Measurements from ENCODE around the gene NFATC3.
A peak's percentile ranks its signal among the peaks of the same experiment; 100 is the strongest.
"Not testable (repeated sequence)": the region's sequence is repeated elsewhere in the genome, so short reads cannot be mapped to it uniquely, and the experiment has no call there.

NFATC3 gene

GRCh38 chr16:68131813-68132706 is 46.9 kb downstream of the NFATC3 start:
- peak overlapping the region; percentile 61 for H3K4me3 Mint-ChIP-seq
- peak overlapping the region; percentile 83 for H3K27ac Mint-ChIP-seq
- peaks cover 52% of the 10 kb centered on the region for H3K36me3 Mint-ChIP-seq (ENCODE audit: low read depth)
- peaks cover 44% of the 10 kb centered on the region for H3K4me1 Mint-ChIP-seq (ENCODE audit: low read depth)
- H3K27me3 Mint-ChIP-seq (ENCODE audit: low read depth), result no peaks in the 10 kb centered on the region
- DNase-seq (ENCODE audit: low spot score), result no peak
- H3K9me3 Mint-ChIP-seq, result no peaks in the 10 kb centered on the region

- DNase-seq (ENCODE audit: low spot score); H3K27me3 Mint-ChIP-seq (ENCODE audit: low read depth); H3K4me3 Mint-ChIP-seq; H3K27ac Mint-ChIP-seq; H3K9me3 Mint-ChIP-seq: not testable (repeated sequence)
- peaks cover 39% of the 10 kb centered on the region for H3K4me1 Mint-ChIP-seq (ENCODE audit: low read depth)
- peaks cover 45% of the 10 kb centered on the region for H3K36me3 Mint-ChIP-seq (ENCODE audit: low read depth)
Measured at GRCh38 chr16:68133000-68133399, 47.8 kb downstream of the NFATC3 start.

GRCh38 chr16:68134644-68135043 is 49.5 kb downstream of the NFATC3 start:
- Mint-ChIP-seq H3K27me3 (ENCODE audit: low read depth) (no peaks in the 10 kb centered on the region), H3K4me1 (ENCODE audit: low read depth) (peaks cover 42% of the 10 kb centered on the region), H3K4me3 (no peak overlapping the region), H3K9me3 (no peaks in the 10 kb centered on the region), H3K27ac (no peak overlapping the region), H3K36me3 (ENCODE audit: low read depth) (peaks cover 49% of the 10 kb centered on the region)
- no peak for DNase-seq (ENCODE audit: low spot score)

- Mint-ChIP-seq H3K27ac (no peak overlapping the region), H3K9me3 (no peaks in the 10 kb centered on the region), H3K36me3 (ENCODE audit: low read depth) (peaks cover 46% of the 10 kb centered on the region)
Measured at GRCh38 chr16:68136515-68136914, 51.3 kb downstream of the NFATC3 start.

GRCh38 chr16:68144008-68144407 is 58.8 kb downstream of the NFATC3 start:
- Mint-ChIP-seq H3K27me3 (ENCODE audit: low read depth) (no peaks in the 10 kb centered on the region), H3K4me1 (ENCODE audit: low read depth) (peaks cover 30% of the 10 kb centered on the region), H3K27ac (no peak overlapping the region), H3K9me3 (no peaks in the 10 kb centered on the region), H3K36me3 (ENCODE audit: low read depth) (peaks cover 54% of the 10 kb centered on the region), H3K4me3 (no peak overlapping the region)
- no peak for DNase-seq (ENCODE audit: low spot score)

More at GRCh38 chr16:68136515-68136914, 51.3 kb downstream of the NFATC3 start:
- H3K4me3 Mint-ChIP-seq, result no peak overlapping the region
- no peaks in the 10 kb centered on the region for H3K27me3 Mint-ChIP-seq (ENCODE audit: low read depth)
- no peak for DNase-seq (ENCODE audit: low spot score)
- peaks cover 31% of the 10 kb centered on the region for H3K4me1 Mint-ChIP-seq (ENCODE audit: low read depth)

- no peak for DNase-seq (ENCODE audit: low spot score)
- Mint-ChIP-seq H3K27me3 (ENCODE audit: low read depth) (no peaks in the 10 kb centered on the region), H3K4me3 (no peak overlapping the region), H3K9me3 (no peaks in the 10 kb centered on the region), H3K27ac (no peak overlapping the region), H3K36me3 (ENCODE audit: low read depth) (peaks cover 52% of the 10 kb centered on the region), H3K4me1 (ENCODE audit: low read depth) (peaks cover 24% of the 10 kb centered on the region)
Measured at GRCh38 chr16:68146585-68146984, 61.4 kb downstream of the NFATC3 start.

GRCh38 chr16:68147444-68147843 is 62.3 kb downstream of the NFATC3 start:
- peaks cover 20% of the 10 kb centered on the region for H3K4me1 Mint-ChIP-seq (ENCODE audit: low read depth)
- no peak overlapping the region for H3K4me3 Mint-ChIP-seq
- no peak for DNase-seq (ENCODE audit: low spot score)
- no peak overlapping the region for H3K27ac Mint-ChIP-seq
- no peaks in the 10 kb centered on the region for H3K9me3 Mint-ChIP-seq
- peaks cover 46% of the 10 kb centered on the region for H3K36me3 Mint-ChIP-seq (ENCODE audit: low read depth)
- H3K27me3 Mint-ChIP-seq (ENCODE audit: low read depth), result no peaks in the 10 kb centered on the region

GRCh38 chr16:68149596-68149995 is 64.4 kb downstream of the NFATC3 start:
- H3K4me3 Mint-ChIP-seq, result no peak overlapping the region
- no peak for DNase-seq (ENCODE audit: low spot score)
- H3K9me3 Mint-ChIP-seq, result no peaks in the 10 kb centered on the region
- H3K4me1 Mint-ChIP-seq (ENCODE audit: low read depth), result peaks cover 18% of the 10 kb centered on the region
- no peak overlapping the region for H3K27ac Mint-ChIP-seq
- peaks cover 45% of the 10 kb centered on the region for H3K36me3 Mint-ChIP-seq (ENCODE audit: low read depth)
- H3K27me3 Mint-ChIP-seq (ENCODE audit: low read depth), result no peaks in the 10 kb centered on the region

- Mint-ChIP-seq H3K27ac (peak overlapping the region; percentile 23), H3K4me1 (ENCODE audit: low read depth) (peaks cover 9% of the 10 kb centered on the region), H3K4me3 (no peak overlapping the region), H3K27me3 (ENCODE audit: low read depth) (no peaks in the 10 kb centered on the region), H3K9me3 (no peaks in the 10 kb centered on the region), H3K36me3 (ENCODE audit: low read depth) (peaks cover 40% of the 10 kb centered on the region)
- no peak for DNase-seq (ENCODE audit: low spot score)
Measured at GRCh38 chr16:68155425-68155824, 70.3 kb downstream of the NFATC3 start.

GRCh38 chr16:68162413-68162812 is 77.2 kb downstream of the NFATC3 start:
- H3K27me3 Mint-ChIP-seq (ENCODE audit: low read depth), result no peaks in the 10 kb centered on the region
- no peak for DNase-seq (ENCODE audit: low spot score)
- H3K27ac Mint-ChIP-seq, result no peak overlapping the region
- H3K4me3 Mint-ChIP-seq, result no peak overlapping the region
- H3K4me1 Mint-ChIP-seq (ENCODE audit: low read depth), result no peaks in the 10 kb centered on the region
- no peaks in the 10 kb centered on the region for H3K9me3 Mint-ChIP-seq
- peaks cover 47% of the 10 kb centered on the region for H3K36me3 Mint-ChIP-seq (ENCODE audit: low read depth)

- DNase-seq (ENCODE audit: low spot score); H3K9me3 Mint-ChIP-seq; H3K4me1 Mint-ChIP-seq (ENCODE audit: low read depth); H3K4me3 Mint-ChIP-seq; H3K27ac Mint-ChIP-seq; H3K27me3 Mint-ChIP-seq (ENCODE audit: low read depth): not testable (repeated sequence)
- peaks cover 44% of the 10 kb centered on the region for H3K36me3 Mint-ChIP-seq (ENCODE audit: low read depth)
Measured at GRCh38 chr16:68163275-68163674, 78.1 kb downstream of the NFATC3 start.

- H3K4me1 Mint-ChIP-seq (ENCODE audit: low read depth), result no peaks in the 10 kb centered on the region
- H3K9me3 Mint-ChIP-seq, result no peaks in the 10 kb centered on the region
- peaks cover 38% of the 10 kb centered on the region for H3K36me3 Mint-ChIP-seq (ENCODE audit: low read depth)
- H3K27ac Mint-ChIP-seq, result no peak overlapping the region
- no peak overlapping the region for H3K4me3 Mint-ChIP-seq
- no peak for DNase-seq (ENCODE audit: low spot score)
- no peaks in the 10 kb centered on the region for H3K27me3 Mint-ChIP-seq (ENCODE audit: low read depth)
Measured at GRCh38 chr16:68166264-68166663, 81.1 kb downstream of the NFATC3 start.

GRCh38 chr16:68179196-68179795 is 94.1 kb downstream of the NFATC3 start:
- Mint-ChIP-seq H3K27ac (peak overlapping the region; percentile 27), H3K4me1 (ENCODE audit: low read depth) (peaks cover 12% of the 10 kb centered on the region), H3K9me3 (no peaks in the 10 kb centered on the region), H3K36me3 (ENCODE audit: low read depth) (peaks cover 68% of the 10 kb centered on the region), H3K4me3 (no peak overlapping the region), H3K27me3 (ENCODE audit: low read depth) (no peaks in the 10 kb centered on the region)
- no peak for DNase-seq (ENCODE audit: low spot score)

- DNase-seq (ENCODE audit: low spot score), result no peak
- H3K4me1 Mint-ChIP-seq (ENCODE audit: low read depth), result peaks cover 12% of the 10 kb centered on the region
- peaks cover 66% of the 10 kb centered on the region for H3K36me3 Mint-ChIP-seq (ENCODE audit: low read depth)
- no peak overlapping the region for H3K4me3 Mint-ChIP-seq
- no peaks in the 10 kb centered on the region for H3K27me3 Mint-ChIP-seq (ENCODE audit: low read depth)
- H3K9me3 Mint-ChIP-seq, result no peaks in the 10 kb centered on the region
- no peak overlapping the region for H3K27ac Mint-ChIP-seq
Measured at GRCh38 chr16:68179855-68180254, 94.7 kb downstream of the NFATC3 start.

Measured in T-helper 2 cell treated with Interferon-gamma antibody and Interleukin-4, amounts not matched to agents 5 μg/mL and 100 μg/mL, for 36 hours (primary cell).